ENCODE data around the gene ARL10.

ARL10 gene

DNA sequence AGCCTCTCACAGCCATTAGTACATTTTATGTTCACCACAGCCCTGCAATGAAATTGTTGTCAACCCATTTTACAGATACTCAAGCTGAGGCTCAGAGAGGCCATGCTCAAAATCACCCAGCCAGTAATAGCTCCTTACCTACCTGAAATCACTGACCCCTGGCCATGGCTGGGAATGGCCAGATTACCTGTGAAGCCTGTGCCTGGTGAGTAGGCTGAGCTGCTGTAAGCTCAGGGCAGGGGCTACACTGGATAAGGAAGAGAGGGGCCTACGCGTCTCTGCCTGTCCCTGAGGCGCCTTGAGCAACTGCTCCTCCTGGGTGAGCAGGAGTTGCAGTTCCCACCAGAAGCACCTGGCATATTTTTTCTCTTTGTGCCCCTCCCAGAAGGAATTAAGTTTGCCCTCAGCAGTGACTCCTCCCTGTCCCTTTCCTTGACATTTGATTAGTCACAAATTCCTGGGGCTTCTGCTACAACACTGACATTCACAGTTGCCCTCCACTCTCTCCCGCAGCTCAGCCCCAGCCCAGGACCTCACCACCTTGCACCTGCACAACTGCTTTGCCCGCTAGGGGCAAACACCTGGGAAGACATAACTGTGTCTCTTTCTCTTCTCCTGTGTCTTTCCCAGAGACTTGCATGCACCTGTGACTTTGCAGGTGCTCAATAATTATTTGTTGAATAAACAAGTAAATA lies 45.3 kb downstream of the ARL10 start:
- no peak for DNase-seq (ENCODE audit: low read depth)

DNA sequence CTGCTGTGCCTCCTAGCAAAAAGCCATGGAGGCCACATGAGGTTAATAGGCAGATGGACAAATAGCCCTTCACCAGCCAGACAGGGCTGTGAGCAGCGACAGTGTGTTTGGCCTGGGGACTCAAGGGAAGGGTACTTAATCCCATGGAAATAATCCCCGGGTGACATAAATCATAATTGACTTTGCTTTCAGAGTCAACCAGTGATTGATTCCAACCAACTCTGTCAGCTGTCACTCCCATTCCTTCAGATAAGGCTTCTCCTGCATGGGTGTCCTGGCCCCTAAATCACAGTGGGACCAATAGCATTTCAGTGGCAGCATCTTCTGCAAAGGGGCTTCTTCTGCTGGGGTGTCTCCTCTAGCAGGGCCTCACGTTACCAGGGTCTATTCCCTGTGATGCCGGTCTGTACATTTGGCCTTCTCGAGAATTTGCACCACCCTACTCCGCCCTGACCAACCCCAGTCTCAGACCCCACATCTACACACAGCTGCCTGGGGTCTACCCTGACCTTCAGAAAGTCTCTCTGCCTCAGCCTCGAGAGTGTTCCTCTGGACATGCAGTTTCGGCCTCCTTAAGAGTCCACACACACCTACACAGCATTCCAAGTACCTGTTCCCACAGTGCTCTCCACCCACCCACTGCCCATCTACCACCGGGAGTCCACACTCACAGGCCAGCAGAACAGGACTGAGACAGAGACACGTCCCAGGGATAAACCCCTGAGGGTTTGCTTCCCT lies 47.4 kb downstream of the ARL10 start:
- DNase-seq (ENCODE audit: low read depth) = no peak

DNA sequence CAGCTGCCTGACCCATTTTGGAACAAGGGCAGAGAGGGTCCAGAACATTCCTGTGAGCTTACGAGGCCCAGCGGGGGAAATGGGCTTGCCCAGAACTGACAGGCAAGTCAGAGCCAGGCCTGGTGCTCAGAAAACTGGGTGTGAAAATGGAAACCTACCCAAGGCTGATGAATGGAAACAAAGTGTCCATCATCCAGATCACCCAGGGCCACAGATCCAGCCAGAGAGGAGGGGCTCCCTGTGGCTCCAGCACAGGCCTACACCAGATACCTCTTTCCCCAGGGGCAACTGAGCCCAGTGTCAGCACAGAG lies 47.9 kb downstream of the ARL10 start:
- peak; percentile 84 for DNase-seq (ENCODE audit: low read depth)

DNA sequence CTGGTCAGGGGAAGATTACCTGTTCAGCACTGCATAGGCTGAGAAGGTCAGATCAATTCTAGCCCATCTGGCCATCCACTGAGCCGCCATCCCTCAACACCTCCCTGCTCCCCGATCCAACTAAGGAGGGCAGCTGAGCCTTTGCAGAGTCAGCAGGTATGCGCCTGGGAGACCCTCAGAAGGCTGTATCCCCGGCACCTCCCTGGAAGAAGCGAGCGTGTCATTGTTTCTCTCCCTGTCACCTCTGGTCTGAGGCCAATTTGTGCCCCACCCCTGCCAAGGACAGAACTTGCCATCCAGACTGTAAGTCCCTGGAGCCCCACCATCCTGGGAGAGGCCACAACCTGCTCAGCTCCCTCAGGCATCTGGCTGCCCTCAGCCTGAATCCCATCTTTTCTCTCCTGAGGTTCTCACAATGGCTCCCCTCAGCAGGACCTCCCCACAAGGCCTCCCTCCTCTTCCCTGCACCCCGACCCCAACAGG lies 48.5 kb downstream of the ARL10 start:
- DNase-seq (ENCODE audit: low read depth) = no peak

DNA sequence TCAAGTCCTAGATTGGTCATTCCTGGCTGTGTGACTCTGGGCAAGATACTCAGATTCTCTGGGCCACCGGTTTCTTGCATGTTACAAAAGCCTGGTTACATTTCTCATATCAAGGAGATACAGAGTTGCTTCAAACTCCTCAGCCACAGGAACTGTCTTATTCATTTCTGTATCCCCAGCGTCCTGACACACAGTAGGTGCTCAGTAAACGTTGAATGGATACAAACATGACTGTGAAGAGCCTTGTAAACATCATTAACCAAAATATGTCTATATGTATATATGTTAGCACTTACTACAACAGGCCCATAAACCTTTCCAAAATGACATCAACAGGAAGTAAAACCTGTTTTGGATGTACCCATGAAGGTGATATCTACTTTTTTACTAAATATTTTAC lies 49.4 kb downstream of the ARL10 start:
- no peak for DNase-seq (ENCODE audit: low read depth)

DNA sequence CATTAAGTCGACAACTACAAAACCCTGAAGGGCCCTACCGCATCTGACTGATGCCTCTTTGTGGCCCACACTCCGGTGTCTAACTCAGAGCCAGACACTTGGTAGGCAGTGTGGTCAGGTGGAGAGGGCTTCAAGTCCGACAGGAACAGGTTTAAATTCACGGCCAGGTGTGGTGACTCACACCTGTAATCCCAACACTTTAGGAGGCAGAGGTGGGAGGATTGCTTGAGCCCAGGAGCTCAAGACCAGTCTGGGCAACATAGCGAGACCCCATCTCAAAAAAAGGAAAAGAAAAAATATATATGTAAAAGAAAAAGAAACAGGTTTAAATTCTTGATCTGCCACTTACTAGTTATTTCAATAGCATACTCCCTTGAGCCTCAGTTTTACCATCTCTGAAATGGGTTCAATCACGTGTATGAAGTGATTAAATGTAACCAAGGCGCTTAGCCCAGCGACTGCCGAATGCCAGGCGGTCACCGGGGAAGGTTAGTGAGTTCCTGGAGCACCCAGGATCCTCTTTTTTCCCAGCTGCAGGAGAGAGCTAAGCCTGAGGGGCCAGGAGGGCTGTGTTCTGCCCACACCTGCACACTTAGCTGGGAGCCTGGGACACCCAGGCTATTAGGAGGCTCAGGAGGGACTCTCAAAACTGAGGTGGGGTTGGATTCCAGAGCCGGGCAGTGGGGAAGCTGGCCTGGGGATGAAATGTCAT lies 50.1 kb downstream of the ARL10 start:
- DNase-seq (ENCODE audit: low read depth) = no peak

DNA sequence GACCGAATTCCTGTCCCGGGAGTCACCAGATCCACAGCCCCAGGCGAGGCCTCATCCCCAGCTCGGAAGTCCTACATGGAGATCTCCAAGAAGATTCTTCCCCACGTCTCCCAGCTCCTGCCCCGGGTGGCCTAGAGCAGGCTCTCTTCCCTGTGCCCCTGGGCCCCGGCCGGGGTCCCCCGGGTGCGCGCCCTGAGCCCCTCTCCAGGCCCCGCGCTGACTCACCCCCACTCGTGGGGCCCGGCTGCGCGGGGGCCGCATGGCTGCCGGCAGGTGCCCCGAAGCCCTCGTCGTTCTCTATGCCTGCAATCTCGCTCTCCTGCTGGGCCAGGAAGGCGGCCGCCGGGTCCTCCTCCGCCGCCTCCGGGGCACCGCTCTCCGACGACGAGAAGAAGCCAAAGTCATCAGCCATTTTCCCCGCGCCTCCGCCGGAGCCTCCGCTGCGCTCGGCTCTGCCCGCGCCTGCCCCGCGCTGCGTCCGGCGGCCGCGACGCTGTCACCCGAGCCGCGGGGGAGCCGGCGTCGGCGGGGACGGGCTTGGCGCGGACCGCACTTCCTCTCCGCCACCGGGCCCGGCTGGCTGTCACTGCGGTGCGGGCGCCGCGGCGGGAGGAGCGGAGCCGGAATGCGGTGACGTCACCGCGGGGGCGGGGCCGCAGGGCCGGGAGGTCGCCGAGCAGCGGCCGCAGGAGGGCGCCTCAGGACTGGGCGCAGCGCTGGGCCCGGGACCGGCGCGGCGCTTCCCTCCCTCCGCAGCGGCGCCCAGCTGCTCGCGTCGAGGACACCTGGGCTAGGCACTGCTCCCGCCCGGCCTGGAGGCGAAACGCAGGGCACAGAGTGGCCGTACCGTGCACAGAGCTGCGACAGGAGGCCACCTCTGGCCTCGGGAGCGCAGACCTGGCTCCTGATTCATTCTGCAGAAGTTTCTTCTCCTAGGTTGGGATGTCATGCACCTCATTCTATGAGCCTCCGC lies 51.0 kb downstream of the ARL10 start, which contains the start of gene CLTB:
CLTB (minus strand) TSS at position 588 of the 973 bp plus-strand sequence; CDS start at position 412, 176 bp downstream.
- peak; percentile 90 for DNase-seq (ENCODE audit: low read depth)

DNA sequence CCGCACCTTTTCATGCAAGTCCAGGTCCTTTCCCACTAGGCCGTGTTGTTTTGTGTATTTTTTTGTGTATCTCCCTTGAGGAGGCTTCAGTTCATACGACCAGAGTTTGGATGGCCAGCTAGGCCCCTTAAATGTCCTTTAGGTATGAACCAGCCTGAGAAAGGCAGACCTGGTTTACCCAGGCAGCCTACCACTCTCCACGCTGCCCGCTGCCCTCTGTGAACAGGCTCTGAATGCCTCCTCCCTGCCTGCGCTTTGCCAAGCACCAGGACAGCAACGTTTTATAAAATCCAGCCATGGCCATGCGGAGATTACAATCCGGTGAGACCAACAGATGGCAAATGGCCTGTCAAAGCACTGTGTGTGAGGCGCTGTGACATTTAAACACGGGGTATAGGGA lies 51.7 kb downstream of the ARL10 start:
- DNase-seq (ENCODE audit: low read depth) = no peak

DNA sequence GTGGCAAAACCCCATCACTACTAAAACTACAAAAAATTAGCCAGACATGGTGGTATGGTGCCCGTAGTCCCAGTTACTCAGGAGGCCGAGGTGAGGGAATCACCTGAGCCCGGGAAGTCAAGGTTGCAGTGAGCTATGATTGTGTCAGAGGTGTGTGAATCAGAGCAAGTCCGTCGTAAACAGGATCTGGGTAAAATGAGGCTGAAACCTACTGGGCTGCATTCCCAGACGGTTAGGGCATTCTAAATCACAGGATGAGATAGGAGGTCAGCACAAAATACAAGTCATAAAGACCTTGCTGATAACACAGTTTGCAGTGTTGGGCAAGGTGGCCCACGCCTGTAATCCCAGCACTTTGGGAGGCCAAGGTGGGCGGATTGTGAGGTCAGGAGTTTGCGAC lies 53.0 kb downstream of the ARL10 start:
- DNase-seq (ENCODE audit: low read depth) = no peak

DNA sequence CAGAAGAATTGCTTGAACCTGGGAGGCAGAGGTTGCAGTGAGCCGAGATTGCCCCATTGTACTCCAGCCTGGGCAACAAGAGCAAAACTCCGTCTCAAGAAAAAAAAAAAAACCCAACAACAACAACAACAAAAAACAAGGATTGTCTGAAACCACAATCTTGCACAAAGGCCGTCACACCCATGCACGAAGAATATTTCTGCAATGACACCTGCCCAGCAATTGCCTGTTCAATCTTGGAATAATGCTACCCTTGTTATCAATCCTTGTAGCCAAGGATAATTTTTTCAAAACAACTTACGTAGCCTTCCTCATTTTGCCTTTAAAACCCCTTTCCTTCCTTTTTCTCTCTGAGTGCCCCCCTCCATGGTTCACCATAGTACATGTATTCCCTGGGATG lies 54.8 kb downstream of the ARL10 start:
- no peak for DNase-seq (ENCODE audit: low read depth)

DNA sequence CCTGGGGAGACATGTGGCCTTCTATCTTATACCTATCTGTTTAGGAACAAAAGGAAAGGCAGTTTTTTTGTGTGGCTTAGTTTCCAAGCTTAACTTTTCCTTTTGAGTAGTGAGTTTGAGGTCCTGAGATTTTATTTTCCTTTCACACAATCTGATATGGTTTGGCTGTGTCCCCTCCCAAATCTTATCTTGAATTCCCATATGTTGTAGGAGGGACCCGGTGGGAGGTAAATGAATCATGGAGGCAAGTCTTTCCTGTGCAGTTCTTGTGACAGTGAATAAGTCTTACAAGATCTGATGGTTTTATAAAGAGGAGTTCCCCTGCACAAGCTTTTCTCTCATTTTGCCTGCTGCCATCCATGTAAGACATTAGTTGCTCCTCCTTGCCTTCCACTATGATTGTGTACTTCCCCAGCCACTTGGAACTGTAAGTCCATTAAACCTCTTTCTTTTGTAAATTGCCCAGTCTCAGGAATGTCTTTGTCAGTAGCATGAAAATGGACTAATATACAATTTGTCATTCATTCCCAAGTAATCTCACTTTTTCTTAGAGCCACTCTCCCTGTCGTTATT lies 55.8 kb downstream of the ARL10 start:
- no peak for DNase-seq (ENCODE audit: low read depth)

DNA sequence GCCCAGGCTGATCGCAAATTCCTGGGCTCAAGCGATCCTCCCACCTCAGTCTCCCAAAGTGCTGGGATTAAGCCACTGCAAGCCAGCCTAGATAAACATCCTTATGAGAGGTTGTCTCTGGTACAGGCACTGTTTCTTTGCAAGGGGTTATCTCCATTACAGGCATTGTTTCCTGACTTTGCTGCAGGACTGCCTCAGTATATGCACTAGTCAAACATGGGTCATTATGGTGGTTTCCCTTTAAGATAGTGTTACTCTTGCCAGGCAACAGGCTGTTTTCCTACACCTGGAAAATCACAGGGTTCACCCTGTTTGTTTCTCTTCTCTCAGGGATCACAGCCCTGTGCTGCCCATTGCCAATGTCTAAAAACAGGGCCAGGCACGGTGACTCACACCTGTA lies 58.9 kb downstream of the ARL10 start:
- no peak for DNase-seq (ENCODE audit: low read depth)

DNA sequence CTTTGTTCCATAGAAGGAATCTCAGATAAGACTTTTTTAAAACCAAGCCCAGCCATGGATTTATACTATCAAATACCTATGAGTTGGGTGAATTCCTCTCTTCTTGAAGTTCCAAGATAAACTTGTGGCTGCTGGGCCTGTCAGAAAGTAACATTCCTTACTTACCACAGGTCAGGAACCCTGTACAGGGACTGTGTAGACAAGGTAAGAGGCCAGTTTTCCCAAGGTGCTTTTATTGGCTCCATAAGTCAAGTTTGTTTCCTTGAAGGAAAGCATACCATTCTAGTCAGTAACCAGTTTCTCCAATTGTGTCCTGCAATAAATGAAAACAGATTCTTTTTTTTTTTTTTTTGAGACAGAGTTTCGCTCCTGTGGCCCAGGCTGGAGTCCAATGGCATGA lies 59.9 kb downstream of the ARL10 start:
- DNase-seq (ENCODE audit: low read depth) = peak; percentile 17

DNA sequence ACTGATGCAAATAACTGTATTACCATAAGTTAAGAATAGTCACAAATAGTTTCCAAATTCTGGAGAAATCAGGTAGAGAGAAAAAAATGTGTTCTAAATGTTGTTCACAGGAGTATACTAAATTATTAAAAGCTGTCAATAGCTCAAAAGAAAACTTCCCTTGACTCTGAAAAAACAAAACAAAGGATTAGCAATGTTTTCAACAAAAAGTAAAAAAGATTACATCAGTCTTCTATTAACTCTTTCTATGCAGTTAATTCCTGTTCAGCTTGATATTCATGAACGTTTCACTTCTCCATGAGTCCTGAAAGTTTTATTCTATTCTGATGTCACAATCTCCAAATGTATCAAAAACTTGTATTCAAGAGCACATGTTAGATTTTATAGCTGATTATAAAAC lies 60.5 kb downstream of the ARL10 start:
- DNase-seq (ENCODE audit: low read depth) = no peak

DNA sequence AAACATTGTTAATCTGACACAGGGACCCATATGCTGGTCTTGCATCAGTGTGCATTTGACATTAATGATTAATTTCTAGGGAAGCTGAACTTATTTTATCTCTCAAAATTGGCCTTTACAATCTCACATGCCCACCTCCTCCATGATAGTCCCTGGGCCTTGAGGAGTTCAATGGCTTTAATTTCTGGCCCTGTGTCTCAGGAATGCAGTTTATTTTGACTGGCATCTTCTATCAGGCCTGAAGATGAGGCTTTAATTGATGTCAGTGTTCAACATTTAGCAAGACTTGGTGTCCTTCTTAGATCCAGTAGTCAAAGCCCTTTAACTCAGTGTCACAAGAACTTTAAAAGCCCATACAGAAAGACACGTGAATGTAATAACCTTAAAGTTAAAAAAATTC lies 61.6 kb downstream of the ARL10 start:
- no peak for DNase-seq (ENCODE audit: low read depth)

DNA sequence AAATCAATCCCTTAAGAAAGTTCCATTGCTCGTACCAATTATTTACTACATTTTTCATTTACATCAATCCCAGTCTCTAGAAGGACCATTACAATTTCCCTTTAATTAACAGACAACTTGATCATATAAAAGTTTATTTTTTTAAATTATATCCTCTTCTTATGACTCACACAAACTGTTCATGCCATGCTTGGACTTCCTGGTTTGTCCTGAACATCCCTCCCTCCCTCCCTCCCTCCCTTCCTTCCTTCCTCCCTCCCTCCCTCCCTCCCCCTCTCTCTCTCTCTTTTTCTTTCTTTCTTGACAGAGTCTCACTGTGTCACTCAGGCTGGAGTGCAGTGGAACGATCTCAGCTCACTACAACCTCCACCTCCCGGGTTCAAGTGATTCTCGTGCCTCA lies 62.7 kb downstream of the ARL10 start:
- DNase-seq (ENCODE audit: low read depth) = peak; percentile 62

DNA sequence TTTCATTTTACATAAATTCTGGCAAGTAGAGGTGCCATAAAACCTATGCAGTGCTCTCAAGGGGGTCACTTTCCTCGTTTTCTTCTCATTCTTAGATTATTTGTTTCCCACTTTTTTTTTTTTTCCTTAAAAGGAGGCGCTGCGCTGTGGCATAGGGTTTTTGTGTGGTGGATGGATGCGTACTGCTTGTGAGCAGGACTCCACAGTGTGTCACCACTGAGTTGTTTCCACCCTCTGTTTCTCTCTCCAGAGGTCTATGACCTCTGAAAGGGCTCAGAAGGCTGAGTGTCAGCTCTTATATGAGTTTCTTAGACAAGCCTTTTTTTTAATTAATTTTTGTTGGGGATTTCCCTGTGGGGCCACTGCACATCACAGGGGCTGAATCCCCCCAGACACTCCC lies 64.7 kb downstream of the ARL10 start:
- no peak for DNase-seq (ENCODE audit: low read depth)
